Epidermal melanocyte (primary cell): ENCODE data around the gene GLI2.

Experiments
- DNase-seq: peaks from one replicate; pipeline ENCODE4 v3.0.0; 2011; ENCODE audit warnings: low spot score; ENCODE audit not compliant: insufficient read length

The GLI2 gene

GRCh38 chr2:120737340-120738101 is 1.9 kb downstream of the GLI2 start:
- no peak for DNase-seq

- DNase-seq, result no peak
Observed at GRCh38 chr2:120738117-120738516, 2.4 kb downstream of the GLI2 start.

- DNase-seq, result no peak
Observed at GRCh38 chr2:120738786-120739437, 3.2 kb downstream of the GLI2 start.

GRCh38 chr2:120739438-120740090 is 3.9 kb downstream of the GLI2 start:
- DNase-seq, result no peak

GRCh38 chr2:120740375-120740764 is 4.7 kb downstream of the GLI2 start:
- no peak for DNase-seq

- no peak for DNase-seq
Observed at GRCh38 chr2:120740765-120741524, 5.3 kb downstream of the GLI2 start.

- no peak for DNase-seq
Observed at GRCh38 chr2:120741571-120742561, 6.2 kb downstream of the GLI2 start.

GRCh38 chr2:120743657-120744056 is 8.0 kb downstream of the GLI2 start:
- DNase-seq, result no peak

GRCh38 chr2:120744817-120745216 is 9.1 kb downstream of the GLI2 start:
- DNase-seq, result no peak

GRCh38 chr2:120745420-120746111 is 9.9 kb downstream of the GLI2 start:
- DNase-seq, result no peak

- DNase-seq, result no peak
Observed at GRCh38 chr2:120746144-120746543, 10.5 kb downstream of the GLI2 start.

- DNase-seq, result no peak
Observed at GRCh38 chr2:120747281-120747680, 11.6 kb downstream of the GLI2 start.

- no peak for DNase-seq
Observed at GRCh38 chr2:120747706-120748105, 12.0 kb downstream of the GLI2 start.

- DNase-seq, result no peak
Observed at GRCh38 chr2:120748310-120748709, 12.6 kb downstream of the GLI2 start.

- DNase-seq, result no peak
Observed at GRCh38 chr2:120748741-120749140, 13.1 kb downstream of the GLI2 start.

- no peak for DNase-seq
Observed at GRCh38 chr2:120749506-120750431, 14.1 kb downstream of the GLI2 start.

GRCh38 chr2:120750488-120751210 is 15.0 kb downstream of the GLI2 start:
- DNase-seq, result no peak

- DNase-seq, result no peak
Observed at GRCh38 chr2:120751553-120751952, 15.9 kb downstream of the GLI2 start.
